NCI-H1105 (cell line): ENCODE measurements around the gene CEP128.

ENCODE experiments used
- DNase-seq: peaks from one replicate; lab custom pipeline; 2025; lab: John Stamatoyannopoulos, UW

CEP128 gene

GRCh38 chr14:80477388-80478160, 464.0 kb downstream of the CEP128 start:
- no peak for DNase-seq

- DNase-seq: no peak
These were observed 466.5 kb downstream of the CEP128 start for GRCh38 chr14:80475074-80475473.

GRCh38 chr14:80468331-80469122, 473.0 kb downstream of the CEP128 start:
- no peak for DNase-seq

- peak; percentile 36 for DNase-seq
These were observed 475.9 kb downstream of the CEP128 start for GRCh38 chr14:80465546-80466220.

GRCh38 chr14:80464531-80465149, 476.9 kb downstream of the CEP128 start:
- no peak for DNase-seq

GRCh38 chr14:80456209-80456608, 485.3 kb downstream of the CEP128 start:
- DNase-seq: no peak

GRCh38 chr14:80455031-80455430, 486.5 kb downstream of the CEP128 start:
- DNase-seq: no peak

- DNase-seq: no peak
These were observed 493.3 kb downstream of the CEP128 start for GRCh38 chr14:80448267-80448666.

- no peak for DNase-seq
These were observed 494.1 kb downstream of the CEP128 start for GRCh38 chr14:80447392-80447791.
